Activated naive CD8-positive, alpha-beta T cell (primary cell): Measurements from ENCODE around the gene THUMPD2.
"Not testable (repeated sequence)": the region's sequence is repeated elsewhere in the genome, so short reads cannot be mapped to it uniquely, and the experiment has no call there.

Experiments used
- H3K27ac Mint-ChIP-seq: one replicate; pipeline ENCODE4 v1.8.0; 2021; ENCODE audit warnings: mixed read lengths
- H3K27me3 Mint-ChIP-seq: one replicate; pipeline ENCODE4 v1.8.0; 2021; ENCODE audit warnings: mixed read lengths
- H3K36me3 Mint-ChIP-seq: one replicate; pipeline ENCODE4 v1.8.0; 2021; ENCODE audit warnings: mixed read lengths
- H3K4me1 Mint-ChIP-seq: one replicate; pipeline ENCODE4 v1.8.0; 2021; ENCODE audit warnings: low read depth, mixed read lengths
- H3K4me3 Mint-ChIP-seq: one replicate; pipeline ENCODE4 v1.8.0; 2021; ENCODE audit warnings: mild to moderate bottlenecking, mixed read lengths
- H3K9me3 Mint-ChIP-seq: one replicate; pipeline ENCODE4 v1.8.0; 2021; ENCODE audit warnings: low read depth, mixed read lengths

Gene THUMPD2

GRCh38 chr2:39778775-39779340, at the start of gene THUMPD2:
THUMPD2 (minus strand) TSS chr2:39779258; CDS start chr2:39779239, 19 bp downstream.
- Mint-ChIP-seq H3K4me3 (peak within 1 kb of the TSS; percentile 97), H3K9me3 (no peaks in the 10 kb centered on the region), H3K4me1 (peaks cover 58% of the 10 kb centered on the region), H3K36me3 (peaks cover 9% of the 10 kb centered on the region), H3K27me3 (no peaks in the 10 kb centered on the region), H3K27ac (peak within 1 kb of the TSS; percentile 95)

- Mint-ChIP-seq H3K4me1 (no peaks in the 10 kb centered on the region), H3K4me3 (no peak overlapping the region), H3K36me3 (no peaks in the 10 kb centered on the region), H3K9me3 (no peaks in the 10 kb centered on the region), H3K27ac (no peak overlapping the region), H3K27me3 (no peaks in the 10 kb centered on the region)
Measured at GRCh38 chr2:39821871-39822270, 42.8 kb upstream of the THUMPD2 start.

- H3K4me3 Mint-ChIP-seq: no peak overlapping the region
- no peaks in the 10 kb centered on the region for H3K4me1 Mint-ChIP-seq
- no peak overlapping the region for H3K27ac Mint-ChIP-seq
- peaks cover 2% of the 10 kb centered on the region for H3K27me3 Mint-ChIP-seq
- H3K9me3 Mint-ChIP-seq: no peaks in the 10 kb centered on the region
- no peaks in the 10 kb centered on the region for H3K36me3 Mint-ChIP-seq
Measured at GRCh38 chr2:39816845-39817244, 37.8 kb upstream of the THUMPD2 start.

GRCh38 chr2:39816428-39816827, 37.4 kb upstream of the THUMPD2 start:
- Mint-ChIP-seq H3K36me3 (no peaks in the 10 kb centered on the region), H3K4me3 (no peak overlapping the region), H3K9me3 (peaks cover 3% of the 10 kb centered on the region), H3K27me3 (peaks cover 2% of the 10 kb centered on the region), H3K4me1 (no peaks in the 10 kb centered on the region), H3K27ac (no peak overlapping the region)

GRCh38 chr2:39805936-39806608, 27.0 kb upstream of the THUMPD2 start:
- Mint-ChIP-seq H3K4me3 (no peak overlapping the region), H3K27ac (no peak overlapping the region), H3K9me3 (peaks cover 21% of the 10 kb centered on the region), H3K36me3 (peaks cover 2% of the 10 kb centered on the region), H3K27me3 (peaks cover 3% of the 10 kb centered on the region), H3K4me1 (no peaks in the 10 kb centered on the region)

GRCh38 chr2:39803839-39804238, 24.8 kb upstream of the THUMPD2 start:
- Mint-ChIP-seq H3K4me3 (no peak overlapping the region), H3K36me3 (no peaks in the 10 kb centered on the region), H3K9me3 (peaks cover 21% of the 10 kb centered on the region), H3K27me3 (no peaks in the 10 kb centered on the region), H3K4me1 (no peaks in the 10 kb centered on the region), H3K27ac (no peak overlapping the region)

GRCh38 chr2:39800752-39801151, 21.7 kb upstream of the THUMPD2 start:
- H3K4me3 Mint-ChIP-seq: no peak overlapping the region
- H3K36me3 Mint-ChIP-seq: no peaks in the 10 kb centered on the region
- H3K27ac Mint-ChIP-seq: no peak overlapping the region
- no peaks in the 10 kb centered on the region for H3K4me1 Mint-ChIP-seq
- H3K9me3 Mint-ChIP-seq: peaks cover 21% of the 10 kb centered on the region
- no peaks in the 10 kb centered on the region for H3K27me3 Mint-ChIP-seq

GRCh38 chr2:39796134-39796533, 17.1 kb upstream of the THUMPD2 start:
- H3K9me3 Mint-ChIP-seq: peaks cover 6% of the 10 kb centered on the region
- no peak overlapping the region for H3K27ac Mint-ChIP-seq
- peaks cover 4% of the 10 kb centered on the region for H3K36me3 Mint-ChIP-seq
- no peaks in the 10 kb centered on the region for H3K27me3 Mint-ChIP-seq
- no peak overlapping the region for H3K4me3 Mint-ChIP-seq
- H3K4me1 Mint-ChIP-seq: no peaks in the 10 kb centered on the region

- not testable (repeated sequence) for H3K27ac Mint-ChIP-seq, H3K4me3 Mint-ChIP-seq, H3K27me3 Mint-ChIP-seq, H3K36me3 Mint-ChIP-seq, H3K9me3 Mint-ChIP-seq, H3K4me1 Mint-ChIP-seq
Measured at GRCh38 chr2:39790216-39790818, 11.3 kb upstream of the THUMPD2 start.

GRCh38 chr2:39787950-39788349, 8.9 kb upstream of the THUMPD2 start:
- H3K27me3 Mint-ChIP-seq: no peaks in the 10 kb centered on the region
- no peak overlapping the region for H3K27ac Mint-ChIP-seq
- H3K4me1 Mint-ChIP-seq: no peaks in the 10 kb centered on the region
- no peak overlapping the region for H3K4me3 Mint-ChIP-seq
- H3K36me3 Mint-ChIP-seq: peaks cover 7% of the 10 kb centered on the region
- peaks cover 7% of the 10 kb centered on the region for H3K9me3 Mint-ChIP-seq

GRCh38 chr2:39786761-39787522, 7.9 kb upstream of the THUMPD2 start:
- Mint-ChIP-seq H3K36me3 (peaks cover 7% of the 10 kb centered on the region), H3K4me1 (no peaks in the 10 kb centered on the region), H3K9me3 (peaks cover 7% of the 10 kb centered on the region), H3K4me3 (no peak overlapping the region), H3K27me3 (no peaks in the 10 kb centered on the region), H3K27ac (no peak overlapping the region)

- peaks cover 1% of the 10 kb centered on the region for H3K36me3 Mint-ChIP-seq
- no peak overlapping the region for H3K27ac Mint-ChIP-seq
- no peak overlapping the region for H3K4me3 Mint-ChIP-seq
- peaks cover 31% of the 10 kb centered on the region for H3K4me1 Mint-ChIP-seq
- no peaks in the 10 kb centered on the region for H3K27me3 Mint-ChIP-seq
- no peaks in the 10 kb centered on the region for H3K9me3 Mint-ChIP-seq
Measured at GRCh38 chr2:39782591-39782990, 3.5 kb upstream of the THUMPD2 start.

GRCh38 chr2:39781697-39782096, 2.6 kb upstream of the THUMPD2 start:
- Mint-ChIP-seq H3K9me3 (no peaks in the 10 kb centered on the region), H3K4me1 (peaks cover 39% of the 10 kb centered on the region), H3K4me3 (no peak overlapping the region), H3K27me3 (no peaks in the 10 kb centered on the region), H3K36me3 (peaks cover 6% of the 10 kb centered on the region), H3K27ac (no peak overlapping the region)

- peak overlapping the region; percentile 75 for H3K4me3 Mint-ChIP-seq
- H3K4me1 Mint-ChIP-seq: peaks cover 41% of the 10 kb centered on the region
- H3K27ac Mint-ChIP-seq: peak overlapping the region; percentile 54
- no peaks in the 10 kb centered on the region for H3K27me3 Mint-ChIP-seq
- H3K36me3 Mint-ChIP-seq: peaks cover 8% of the 10 kb centered on the region
- H3K9me3 Mint-ChIP-seq: no peaks in the 10 kb centered on the region
Measured at GRCh38 chr2:39780825-39781600, 2.0 kb upstream of the THUMPD2 start.
